H1 (cell line): ENCODE data around the gene RARB. TPM values are rescaled to one million over a fixed set of nuclear protein-coding genes. Genes with fewer than 3 reads are reported as not detected.

Source experiments
- CTCF ChIA-PET: fragments of 300-600 bp; sonication (Branson Sonifier 250); formaldehyde crosslinking; loops from one replicate; lab custom pipeline; 2021; ENCODE audit not compliant: partially characterized antibody; lab: Charles Lee
- POLR2A ChIA-PET: fragments of 300-600 bp; sonication (Branson Sonifier 250); formaldehyde crosslinking; loops from one replicate; lab custom pipeline; 2021; ENCODE audit warnings: inconsistent platforms; ENCODE audit not compliant: partially characterized antibody; lab: Charles Lee
- DNase-seq, 2 experiments: peaks; one replicate each; pipeline versions ENCODE4 v3.0.0 to v3.0.0-alpha.2; 2010 to 2022; ENCODE audit warnings: low spot score in 2 of 2, low read depth in 1 of 2, mixed read lengths in 1 of 2
- FAIRE-seq: peaks from 2 replicates; lab custom pipeline; 2011; peaks lifted over from hg19 to GRCh38; lab: Jason Lieb, UNC
- H2AFZ ChIP-seq: 2 replicates; pipeline ENCODE4 v1.8.1; 2012; ENCODE audit warnings: low read length, inconsistent platforms
- H2AK5ac ChIP-seq: 2 replicates; pipeline ENCODE4 v1.6.1; 2013; ENCODE audit warnings: low read depth, low read length
- H2BK120ac ChIP-seq: replicated peaks from 2 replicates; pipeline ENCODE3; 2013; ENCODE audit warnings: low read depth, low read length, inconsistent platforms
- H2BK12ac ChIP-seq: 2 replicates; pipeline ENCODE4 v1.6.1; 2013; ENCODE audit warnings: low read depth, low read length
- H2BK15ac ChIP-seq: 2 replicates; pipeline ENCODE4 v1.6.1; 2013; ENCODE audit warnings: low read length
- H2BK20ac ChIP-seq: 2 replicates; pipeline ENCODE4 v1.6.1; 2013; ENCODE audit warnings: low read length
- H2BK5ac ChIP-seq: 2 replicates; pipeline ENCODE4 v1.6.1; 2013; ENCODE audit warnings: low read depth, low read length
- H3K14ac ChIP-seq: 2 replicates; pipeline ENCODE4 v1.6.1; 2013; ENCODE audit warnings: inconsistent platforms; ENCODE audit not compliant: insufficient read length
- H3K18ac ChIP-seq: 2 replicates; pipeline ENCODE4 v1.6.1; 2013; ENCODE audit warnings: low read length; ENCODE audit errors: extremely low read depth
- H3K23ac ChIP-seq: 2 replicates; pipeline ENCODE4 v1.6.1; 2013; ENCODE audit warnings: inconsistent platforms; ENCODE audit not compliant: insufficient read length
- H3K23me2 ChIP-seq: 2 replicates; pipeline ENCODE4 v1.6.1; 2013; ENCODE audit warnings: low read depth, low read length
- H3K27ac ChIP-seq: 2 replicates; pipeline ENCODE4 v1.6.1; 2011; ENCODE audit warnings: low read depth, low read length, inconsistent platforms
- H3K27me3 ChIP-seq, 4 experiments: replicated peaks in 1 of 4; 1 replicate in 1 of 4; 2 replicates in 3 of 4; pipeline versions ENCODE4 v1.6.1 to v1.8.1; 2011 to 2013; ENCODE audit warnings: low read length in 3 of 4, mild to moderate bottlenecking in 3 of 4, inconsistent platforms in 2 of 4, mixed read lengths in 2 of 4, moderate library complexity in 1 of 4; ENCODE audit not compliant: control insufficient read depth in 3 of 4, insufficient read depth in 3 of 4; ENCODE audit errors: extremely low read depth in 1 of 4
- H3K36me3 ChIP-seq, 4 experiments: 2 replicates each; pipeline versions ENCODE4 v1.6.1 to v1.8.1; 2011 to 2013; ENCODE audit warnings: mild to moderate bottlenecking in 4 of 4, low read length in 3 of 4, moderate library complexity in 2 of 4, control low read depth in 1 of 4, inconsistent platforms in 1 of 4; ENCODE audit not compliant: insufficient read depth in 4 of 4, control insufficient read depth in 2 of 4
- H3K4ac ChIP-seq: replicated peaks from 2 replicates; pipeline ENCODE3; 2013; ENCODE audit warnings: low read length, low read depth, mixed read lengths, inconsistent platforms; ENCODE audit not compliant: insufficient read length
- H3K4me1 ChIP-seq, 4 experiments: replicated peaks in 1 of 4; 1 replicate in 1 of 4; 2 replicates in 3 of 4; pipeline versions ENCODE4 v1.6.1 to v1.8.1; 2011 to 2013; ENCODE audit warnings: low read length in 3 of 4, inconsistent platforms in 2 of 4, mixed read lengths in 1 of 4; ENCODE audit not compliant: insufficient read depth in 4 of 4, control insufficient read depth in 3 of 4
- H3K4me2 ChIP-seq, 2 experiments: 2 replicates each; pipeline versions ENCODE4 v1.6.1 to v1.8.1; 2011 to 2013; ENCODE audit warnings: low read depth in 2 of 2, low read length in 2 of 2, control low read depth in 1 of 2, inconsistent platforms in 1 of 2, mild to moderate bottlenecking in 1 of 2; ENCODE audit not compliant: insufficient read depth in 1 of 2
- H3K4me3 ChIP-seq, 4 experiments: fragments of 200-600, 300-600 bp in 1 of 4; sonication (generic), shearing (Covaris generic), sonication (Bioruptor Twin) in 1 of 4; 2 replicates each; pipeline versions ENCODE4 v1.5.1 to v1.8.1; 2011 to 2016; ENCODE audit warnings: low read length in 4 of 4, low read depth in 3 of 4, control low read depth in 2 of 4, inconsistent platforms in 2 of 4, mild to moderate bottlenecking in 2 of 4, mixed read lengths in 1 of 4, moderate library complexity in 1 of 4; ENCODE audit not compliant: insufficient read depth in 2 of 4; ENCODE audit errors: extremely low read depth in 1 of 4
- H3K56ac ChIP-seq: replicated peaks from 2 replicates; pipeline ENCODE3; 2013; ENCODE audit warnings: low read depth, mild to moderate bottlenecking, mixed read lengths, low read length, inconsistent platforms; ENCODE audit not compliant: insufficient read length
- H3K79me1 ChIP-seq: 2 replicates; pipeline ENCODE4 v1.6.1; 2013; ENCODE audit warnings: low read depth, low read length, control low read depth
- H3K79me2 ChIP-seq, 2 experiments: 2 replicates each; pipeline versions ENCODE4 v1.6.1 to v1.8.1; 2012 to 2013; ENCODE audit warnings: low read length in 2 of 2, mild to moderate bottlenecking in 2 of 2, inconsistent platforms in 1 of 2; ENCODE audit not compliant: insufficient read depth in 2 of 2, control insufficient read depth in 1 of 2
- H3K9ac ChIP-seq, 4 experiments: replicated peaks in 1 of 4; 1 replicate in 1 of 4; 2 replicates in 3 of 4; pipeline versions ENCODE4 v1.6.1 to v1.8.1; 2011 to 2013; ENCODE audit warnings: low read depth in 3 of 4, low read length in 3 of 4, control low read depth in 2 of 4, mild to moderate bottlenecking in 2 of 4, moderate library complexity in 2 of 4, inconsistent platforms in 1 of 4; ENCODE audit errors: extremely low read depth in 1 of 4
- H3K9me3 ChIP-seq, 2 experiments: 2 replicates each; pipeline versions ENCODE4 v1.6.1 to v1.8.1; 2012 to 2013; ENCODE audit warnings: mild to moderate bottlenecking in 2 of 2, moderate library complexity in 2 of 2, control low read depth in 1 of 2, inconsistent platforms in 1 of 2, low read depth in 1 of 2, low read length in 1 of 2, mixed read lengths in 1 of 2; ENCODE audit not compliant: insufficient read depth in 2 of 2
- H4K20me1 ChIP-seq, 2 experiments: replicated peaks in 1 of 2; 2 replicates each; pipeline versions ENCODE3 to v1.8.1; 2011 to 2013; ENCODE audit warnings: inconsistent platforms in 2 of 2, low read length in 2 of 2, mild to moderate bottlenecking in 1 of 2; ENCODE audit not compliant: insufficient read depth in 2 of 2, control insufficient read depth in 1 of 2
- H4K5ac ChIP-seq: 2 replicates; pipeline ENCODE4 v1.6.1; 2013; ENCODE audit warnings: low read length, low read depth, mixed read lengths, inconsistent platforms; ENCODE audit not compliant: insufficient read length
- H4K8ac ChIP-seq: 2 replicates; pipeline ENCODE4 v1.8.0; 2013; ENCODE audit warnings: mild to moderate bottlenecking, moderate library complexity, low read length, inconsistent platforms; ENCODE audit not compliant: insufficient read depth; ENCODE audit errors: extremely low read depth
- H4K91ac ChIP-seq: replicated peaks from 2 replicates; pipeline ENCODE3; 2013; ENCODE audit warnings: low read length, mixed read lengths, inconsistent platforms; ENCODE audit not compliant: insufficient read length
- HDAC6 ChIP-seq: IDR thresholded peaks from one replicate; pipeline ENCODE4 v1.7.1; 2012; ENCODE audit warnings: low read depth, mild to moderate bottlenecking, inconsistent platforms, low read length, moderate library complexity
- RAD21 ChIP-seq, 2 experiments: IDR thresholded peaks in 1 of 2; conservative IDR thresholded peaks in 1 of 2; 2 replicates each; pipeline ENCODE4 v1.6.1; 2011; ENCODE audit warnings: low read depth in 2 of 2, low read length in 2 of 2, improper control_type of control experiment in 1 of 2, inconsistent platforms in 1 of 2, mild to moderate bottlenecking in 1 of 2, moderate library complexity in 1 of 2
- WGBS, 2 experiments: shearing (Covaris generic) in 1 of 2; methylation state at CpG; one replicate each; pipeline versions ENCODE4 v1.1.6 to v1.1.7; 2013 to 2015; ENCODE audit warnings: low lambda C conversion rate in 2 of 2, mixed read lengths in 2 of 2, inconsistent platforms in 1 of 2, low coverage in 1 of 2, missing lambda C conversion rate in 1 of 2; ENCODE audit not compliant: insufficient replicate concordance in 2 of 2, insufficient coverage in 1 of 2, insufficient read length in 1 of 2; ENCODE audit errors: extremely low coverage in 1 of 2, missing lambda C conversion rate in 1 of 2; 5-methylcytosine and 5-hydroxymethylcytosine counted together
- polyA plus RNA-seq, 7 experiments: library from polyadenylated mRNA; depleted of rRNA in 3 of 7; stranded (reverse) in 5 of 7; unstranded in 2 of 7; fragments of >200 nt in 5 of 7; fragments of 200-250 nt in 2 of 7; gene quantifications; 1 replicate in 5 of 7; 2 replicates in 1 of 7; 4 replicates in 1 of 7; pipeline versions ENCODE4 v1.2.1 to v1.2.3, GENCODE V29; 2011 to 2013; ENCODE audit warnings: missing spikeins in 2 of 7, mixed read lengths in 2 of 7
- total RNA-seq: library from RNA; stranded (reverse); fragmentation: NEBNext Ultra II Directional; extraction: Animal tissue kit (Norgen Biotek cat#: 25700); gene quantifications from 2 replicates; pipeline ENCODE4 v1.2.1, GENCODE V29; 2021
- TF ChIP-seq, protein P1 (sequence below), 3 experiments: IDR thresholded peaks; 1 replicate in 2 of 3; 2 replicates in 1 of 3; pipeline versions ENCODE4 v1.5.1 to v1.6.1; 2011; ENCODE audit warnings: low read length in 3 of 3, mild to moderate bottlenecking in 3 of 3, inconsistent platforms in 2 of 3, low read depth in 1 of 3, moderate library complexity in 1 of 3; ENCODE audit not compliant: insufficient read depth in 1 of 3; ENCODE audit errors: control extremely low read depth in 1 of 3

RARB gene
- total and polyA plus RNA-seq, 2 of the 8 experiments (the other 6 are each of a cell fraction or from before 2014, with no cell fraction given), result 0.15 to 0.22 TPM

DNA sequence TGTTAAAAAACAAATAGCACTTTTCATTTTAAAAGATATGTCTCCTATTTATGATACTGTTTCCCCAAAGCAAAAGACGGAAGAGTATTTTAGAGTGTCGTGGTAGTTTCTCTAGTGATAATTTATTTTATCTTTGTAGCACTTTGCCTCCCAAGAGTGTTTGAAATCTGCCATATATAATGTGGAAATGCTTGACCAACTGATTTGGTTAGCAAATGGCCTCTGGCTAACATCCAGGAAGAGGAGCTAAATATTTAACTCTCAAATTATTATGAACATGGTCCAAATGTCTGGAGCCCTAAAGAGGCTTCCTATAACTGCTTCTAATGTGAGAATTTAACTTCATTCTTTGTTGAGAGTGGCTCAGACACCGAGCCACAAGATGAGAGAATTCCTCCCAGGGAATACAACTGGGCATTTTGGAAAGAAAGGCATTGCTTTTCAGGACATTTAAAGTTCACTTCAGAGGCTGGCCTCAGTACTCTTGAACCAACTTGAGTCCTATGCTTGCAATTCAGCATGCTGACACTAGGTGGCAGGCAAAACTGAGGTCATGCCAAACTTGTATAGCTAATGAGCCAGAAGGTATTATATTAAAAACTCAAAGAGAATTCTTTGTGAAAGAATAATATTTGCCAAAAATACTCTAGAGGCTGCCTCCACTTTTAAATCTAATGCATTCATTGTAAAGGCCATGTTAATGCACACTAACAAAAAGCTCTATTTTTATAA, 104.5 kb downstream of the RARB start:
- H3K4me2 ChIP-seq, result no peak overlapping the region
- H3K27ac ChIP-seq, result no peak overlapping the region
- H3K36me3 ChIP-seq, result peaks cover 0 to 2% (median 0%) of the 10 kb centered on the region in 4 experiments; a peak in 1 of 8 replicates
- CTCF ChIA-PET, result interaction anchor here (0.7 to 2.1 kb wide), 31 partner anchors 8 to 771 kb away, joined by 3 to 23 read pairs (median 4); no protein-coding TSS in a partner anchor
- no peak overlapping the region for H4K91ac ChIP-seq
- no peaks in the 10 kb centered on the region for H4K20me1 ChIP-seq
- H3K9ac ChIP-seq, result no peak overlapping the region
- FAIRE-seq, result peak; percentile 32
- H2BK20ac ChIP-seq, result no peak overlapping the region
- H3K79me2 ChIP-seq, result no peaks in the 10 kb centered on the region
- H4K8ac ChIP-seq, result no peak overlapping the region
- 84% methylated on average over 3 of the region's 3 CpGs; no CpG with 5 or more reads in 1 of the 2 experiments for WGBS, 2 experiments
- TF ChIP-seq HDAC6 (no peak), RAD21 (IDR thresholded peaks at IDR 0.05 in 1 of 2, conservative IDR thresholded peaks at IDR 0.05 in 1 of 2; ENCODE audit: low read depth in 2 of 2, low read length in 2 of 2) (peak; percentile 40 to 54; a peak in 3 of 4 replicates)
- TF ChIP-seq, protein P1, sequence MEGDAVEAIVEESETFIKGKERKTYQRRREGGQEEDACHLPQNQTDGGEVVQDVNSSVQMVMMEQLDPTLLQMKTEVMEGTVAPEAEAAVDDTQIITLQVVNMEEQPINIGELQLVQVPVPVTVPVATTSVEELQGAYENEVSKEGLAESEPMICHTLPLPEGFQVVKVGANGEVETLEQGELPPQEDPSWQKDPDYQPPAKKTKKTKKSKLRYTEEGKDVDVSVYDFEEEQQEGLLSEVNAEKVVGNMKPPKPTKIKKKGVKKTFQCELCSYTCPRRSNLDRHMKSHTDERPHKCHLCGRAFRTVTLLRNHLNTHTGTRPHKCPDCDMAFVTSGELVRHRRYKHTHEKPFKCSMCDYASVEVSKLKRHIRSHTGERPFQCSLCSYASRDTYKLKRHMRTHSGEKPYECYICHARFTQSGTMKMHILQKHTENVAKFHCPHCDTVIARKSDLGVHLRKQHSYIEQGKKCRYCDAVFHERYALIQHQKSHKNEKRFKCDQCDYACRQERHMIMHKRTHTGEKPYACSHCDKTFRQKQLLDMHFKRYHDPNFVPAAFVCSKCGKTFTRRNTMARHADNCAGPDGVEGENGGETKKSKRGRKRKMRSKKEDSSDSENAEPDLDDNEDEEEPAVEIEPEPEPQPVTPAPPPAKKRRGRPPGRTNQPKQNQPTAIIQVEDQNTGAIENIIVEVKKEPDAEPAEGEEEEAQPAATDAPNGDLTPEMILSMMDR (IDR thresholded peaks at IDR 0.05; ENCODE audit: control extremely low read depth in 1 of 3, insufficient read depth in 1 of 3, low read depth in 1 of 3, low read length in 3 of 3), result peak in 2 of 3 experiments; percentile 27 to 65; a peak in 2 of 4 replicates
- TF ChIP-seq, all 59 proteins: peak for 2
- Histone ChIP-seq H3K27me3 (no peaks in the 10 kb centered on the region), H3K4me1 (peaks cover 0 to 3% (median 0%) of the 10 kb centered on the region in 4 experiments; a peak in 1 of 7 replicates), H3K56ac (no peak overlapping the region), H3K9me3 (peaks cover 5 to 6% of the 10 kb centered on the region in 2 experiments; a peak in 2 of 4 replicates), H3K18ac (no peak overlapping the region), H3K23ac (no peak overlapping the region), H3K23me2 (no peaks in the 10 kb centered on the region), H2BK120ac (no peak overlapping the region), H2AFZ (no peak overlapping the region), H3K79me1 (no peaks in the 10 kb centered on the region), H2BK5ac (no peak overlapping the region), H2BK15ac (no peak overlapping the region), H3K4ac (no peak overlapping the region), H2AK5ac (no peak overlapping the region), H2BK12ac (no peak overlapping the region), H4K5ac (no peak overlapping the region), H3K14ac (no peak overlapping the region), H3K4me3 (no peak overlapping the region)
- peak; percentile 13 to 72 for DNase-seq
- POLR2A ChIA-PET, result no interaction called here
